HG02840 (cell line): Measurements from ENCODE around the gene MYO18B.

Experiments used
- ATAC-seq: cut with Tn5 transposase; IDR thresholded peaks from one replicate; pipeline ENCODE4 v1.9.1; 2021; ENCODE audit warnings: mild to moderate bottlenecking, moderate library complexity, moderate number of reproducible peaks; ENCODE audit not compliant: unreplicated experiment, low FRiP score

The MYO18B gene

DNA sequence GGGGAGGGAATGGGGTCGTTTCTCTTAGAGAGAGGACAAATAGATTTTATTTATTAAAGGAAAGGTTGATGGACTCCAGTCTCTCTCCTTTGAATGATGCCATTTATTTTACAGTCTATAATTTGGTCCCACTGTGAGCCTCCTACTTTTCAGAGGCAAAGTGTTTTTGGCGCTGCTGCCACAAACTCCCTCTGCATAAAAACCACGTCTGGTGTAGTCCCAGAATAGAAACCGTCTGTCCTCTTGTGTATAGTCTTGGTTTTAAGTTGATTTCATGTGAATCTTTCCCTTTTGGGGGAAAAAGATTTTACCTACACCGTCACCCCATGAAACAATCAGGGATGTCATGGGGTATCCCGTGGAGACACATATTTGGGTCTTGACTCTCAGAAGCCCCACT lies 283.6 kb downstream of the MYO18B start:
- ATAC-seq, result no peak

DNA sequence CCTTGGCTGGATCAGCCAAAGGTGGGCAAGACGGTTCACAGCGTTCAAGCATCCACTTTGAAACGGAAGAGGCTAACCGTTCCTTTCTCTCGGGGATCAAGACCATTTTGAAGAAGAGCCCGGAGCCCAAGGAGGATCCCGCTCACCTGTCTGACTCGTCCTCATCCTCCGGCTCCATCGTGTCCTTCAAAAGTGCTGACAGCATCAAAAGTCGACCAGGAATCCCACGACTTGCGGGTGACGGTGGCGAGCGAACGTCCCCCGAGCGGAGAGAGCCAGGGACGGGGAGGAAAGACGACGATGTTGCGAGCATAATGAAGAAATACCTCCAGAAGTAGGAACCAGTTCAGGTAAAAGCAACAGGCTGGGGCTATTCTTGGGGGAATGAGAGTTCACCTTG lies 285.4 kb downstream of the MYO18B start:
- ATAC-seq, result no peak

DNA sequence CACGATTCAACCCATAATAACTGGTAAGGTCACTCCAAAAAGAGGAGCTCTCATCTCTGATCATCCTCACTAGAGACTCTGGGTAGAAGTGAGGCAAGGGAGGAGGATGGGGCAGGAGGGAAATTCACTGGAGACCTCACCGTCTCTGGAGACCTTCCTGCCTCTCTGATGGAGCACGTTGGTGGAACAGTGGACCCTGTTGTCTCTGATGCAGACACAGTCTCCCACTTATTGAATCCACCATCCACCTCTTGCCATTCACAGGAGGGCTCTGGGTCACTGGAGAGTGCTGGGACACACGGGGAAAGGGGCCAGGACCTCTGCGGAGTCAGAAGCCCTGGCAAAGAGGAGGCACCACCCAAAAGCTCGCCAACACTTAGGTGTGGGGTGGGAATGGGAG lies 289.7 kb downstream of the MYO18B start:
- ATAC-seq, result no peak

DNA sequence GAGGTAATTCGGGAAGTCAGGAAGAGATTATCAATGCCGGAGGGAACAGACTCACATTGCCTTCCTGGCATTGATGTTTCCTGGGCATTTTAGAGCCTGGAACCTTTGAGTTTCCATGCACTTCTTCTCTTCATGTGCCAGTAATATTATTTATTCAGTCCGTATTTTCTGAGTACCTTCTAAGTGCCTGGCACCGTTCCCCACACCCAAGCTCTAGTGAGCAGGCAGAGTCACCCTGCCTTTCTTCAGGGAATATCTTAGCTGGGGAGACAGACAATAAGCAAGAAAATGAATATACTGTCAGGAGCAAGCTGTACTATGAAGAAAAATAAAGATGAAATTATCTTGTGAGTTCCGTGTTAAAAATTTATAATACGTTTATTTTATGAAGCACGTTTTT lies 291.1 kb downstream of the MYO18B start:
- no peak for ATAC-seq

GRCh38 chr22:26033586-26033985 lies 291.6 kb downstream of the MYO18B start:
- no peak for ATAC-seq

GRCh38 chr22:26035523-26035922 lies 293.5 kb downstream of the MYO18B start:
- no peak for ATAC-seq

GRCh38 chr22:26038365-26038764 lies 296.4 kb downstream of the MYO18B start:
- no peak for ATAC-seq

- ATAC-seq, result no peak
Observed at GRCh38 chr22:26041931-26042330, 299.9 kb downstream of the MYO18B start.

DNA sequence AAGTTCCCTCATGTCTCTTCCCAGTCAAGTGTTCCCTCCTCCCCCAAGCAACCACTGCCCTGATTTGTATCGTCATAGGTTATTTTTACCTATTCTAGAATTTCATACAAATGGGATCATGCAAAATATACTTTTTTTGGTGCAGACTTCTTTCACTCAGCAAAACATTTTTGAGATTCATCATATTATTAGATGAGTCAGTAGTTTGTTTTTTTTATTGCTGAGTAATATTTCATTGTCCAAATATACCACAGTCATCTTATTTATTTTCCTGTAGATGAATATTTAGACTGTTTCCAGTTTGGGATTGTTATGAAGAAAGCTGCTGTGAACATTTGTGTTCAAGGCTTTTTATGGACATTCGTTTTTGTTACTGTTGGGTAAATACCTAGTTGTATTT lies 301.0 kb downstream of the MYO18B start:
- ATAC-seq, result no peak

- no peak for ATAC-seq
Observed at GRCh38 chr22:26045051-26045450, 303.1 kb downstream of the MYO18B start.

- no peak for ATAC-seq
Observed at GRCh38 chr22:26045860-26046259, 303.9 kb downstream of the MYO18B start.

DNA sequence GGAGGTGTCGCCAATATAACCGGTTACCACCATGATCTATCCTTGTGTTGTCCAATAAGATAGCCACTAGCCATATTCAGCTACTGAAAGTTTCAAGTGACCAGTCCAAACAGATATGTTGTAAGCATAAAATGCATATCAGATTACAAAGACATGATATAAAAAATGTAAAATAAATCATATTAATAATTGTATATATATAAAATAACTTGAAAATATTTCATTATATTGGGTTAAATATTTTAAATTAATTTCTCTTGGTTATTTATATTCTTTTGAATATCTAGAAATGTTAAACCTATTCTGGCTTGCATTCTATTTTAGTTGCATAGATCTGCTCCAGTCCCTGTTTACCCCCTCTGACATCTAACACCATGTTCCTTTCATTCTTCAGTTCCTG lies 305.5 kb downstream of the MYO18B start:
- no peak for ATAC-seq

DNA sequence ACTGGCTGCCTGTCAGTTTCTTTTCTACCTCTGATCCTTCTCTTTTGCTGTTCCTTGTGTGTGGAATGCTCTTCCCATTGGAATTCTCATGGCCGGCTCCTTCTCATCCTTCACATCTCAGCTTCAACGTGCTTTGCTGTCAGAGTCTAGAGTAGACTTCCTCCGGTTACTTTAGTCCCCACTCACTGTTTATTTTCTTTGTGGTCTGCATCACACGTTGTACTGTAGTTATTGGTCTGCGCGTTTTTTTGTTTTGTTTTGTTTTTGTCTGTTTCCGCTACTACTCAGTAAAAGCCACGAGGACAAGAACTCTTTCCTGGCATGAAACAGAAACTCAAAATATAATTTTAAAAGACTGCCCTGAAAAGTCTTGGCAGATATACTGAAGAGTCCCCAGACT lies 305.9 kb downstream of the MYO18B start:
- no peak for ATAC-seq

DNA sequence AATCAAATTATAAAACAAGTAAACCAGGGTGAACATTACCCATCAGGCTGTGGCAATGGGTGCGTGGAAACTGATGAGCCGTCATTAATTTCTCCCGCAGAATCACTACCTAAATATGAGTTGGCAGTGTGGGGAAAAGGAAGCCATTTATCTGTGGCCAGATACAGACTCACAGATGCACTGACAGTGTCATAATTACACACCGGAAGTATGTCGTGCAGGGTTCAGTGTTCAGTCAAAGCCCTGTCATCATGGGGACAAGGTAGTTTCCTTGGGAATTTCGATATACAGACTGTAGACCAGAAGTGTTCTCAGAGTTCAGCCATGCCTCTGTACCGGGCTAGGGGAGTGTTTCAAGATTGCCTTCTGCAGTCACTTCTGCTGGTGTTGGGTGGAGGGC lies 308.1 kb downstream of the MYO18B start:
- ATAC-seq, result no peak

DNA sequence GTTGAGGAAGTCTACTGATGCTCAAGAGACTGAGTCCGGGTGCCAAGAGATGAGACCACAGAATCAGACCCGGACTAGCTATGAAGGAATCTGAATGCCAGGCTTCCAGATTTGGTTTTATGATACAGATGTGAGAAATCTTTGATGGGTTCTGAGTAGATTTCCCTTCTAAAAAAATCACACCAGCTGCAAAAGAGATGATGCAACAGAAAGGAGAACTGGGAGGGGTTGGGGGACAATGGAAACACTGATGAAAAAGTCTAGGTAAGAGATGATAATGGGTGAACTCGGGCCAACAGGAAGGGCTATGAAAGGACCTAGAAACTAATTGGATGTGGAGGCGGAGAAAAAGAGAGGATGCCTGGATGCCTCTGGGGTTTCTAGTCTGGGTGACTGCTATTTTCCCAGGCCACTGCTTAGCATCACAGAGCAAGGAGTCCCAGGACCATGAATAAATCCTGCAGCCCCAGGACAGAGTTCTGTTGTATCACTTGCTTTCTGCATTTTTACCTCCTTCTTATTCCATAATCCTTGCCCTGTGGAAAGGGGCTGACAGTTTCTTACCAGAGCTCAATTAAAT lies 311.8 kb downstream of the MYO18B start:
- ATAC-seq, result no peak

GRCh38 chr22:26054841-26055605 lies 313.0 kb downstream of the MYO18B start:
- ATAC-seq, result no peak

- no peak for ATAC-seq
Observed at GRCh38 chr22:26055693-26056092, 313.7 kb downstream of the MYO18B start.

DNA sequence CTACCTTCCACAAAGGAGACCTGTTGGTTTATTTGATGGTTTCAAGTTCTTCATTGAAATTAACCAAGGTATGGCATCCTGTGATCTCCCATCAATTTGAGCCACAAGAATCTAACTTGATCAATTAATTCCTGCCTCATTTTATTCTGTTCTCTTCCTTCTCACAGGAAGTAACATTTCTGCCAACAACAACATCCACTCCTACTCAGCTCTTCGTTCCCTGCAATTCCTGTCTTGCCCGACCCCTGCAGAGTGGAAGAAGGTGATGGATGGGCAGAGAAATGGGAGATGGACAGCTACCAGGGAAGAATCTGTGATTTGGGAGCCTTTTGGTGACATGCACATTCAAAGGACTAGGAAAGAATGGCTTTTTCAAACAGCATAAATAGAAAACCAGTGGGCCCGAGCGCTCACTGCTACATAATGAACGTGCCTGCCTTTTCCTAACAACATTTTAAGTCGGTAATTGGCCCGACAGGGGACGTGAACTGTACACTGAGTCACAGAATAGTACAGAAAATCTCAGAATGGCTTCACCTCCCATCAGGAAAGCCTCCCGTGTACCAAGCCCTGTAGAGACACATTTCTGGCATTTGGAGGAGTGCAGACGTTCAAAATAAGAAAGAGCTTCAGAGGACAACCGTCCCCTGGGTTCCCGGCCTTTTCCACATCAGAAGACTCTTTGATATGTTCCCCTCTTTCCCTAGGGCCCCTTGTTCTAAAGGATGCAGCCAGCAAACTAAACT lies 314.6 kb downstream of the MYO18B start:
- ATAC-seq, result no peak

GRCh38 chr22:26057731-26058130 lies 315.7 kb downstream of the MYO18B start:
- ATAC-seq, result no peak

DNA sequence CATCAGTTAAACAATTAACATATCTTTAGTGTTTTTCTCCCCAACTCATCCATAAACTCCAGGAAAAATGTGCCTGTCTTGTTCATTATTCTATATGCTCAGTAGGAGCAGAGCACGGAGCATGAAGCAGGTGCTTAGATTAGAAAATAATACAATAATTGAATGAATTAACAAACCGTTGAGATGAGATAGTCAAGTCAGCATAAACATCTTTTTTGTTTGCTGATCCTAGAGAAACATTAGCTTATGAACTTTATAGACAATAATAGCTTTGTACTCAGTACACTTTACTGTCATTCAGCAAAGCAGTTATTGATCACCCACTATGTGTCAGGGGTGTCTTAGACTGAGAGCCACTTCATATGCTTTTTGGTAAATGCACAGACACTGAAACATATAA lies 322.1 kb downstream of the MYO18B start:
- no peak for ATAC-seq

DNA sequence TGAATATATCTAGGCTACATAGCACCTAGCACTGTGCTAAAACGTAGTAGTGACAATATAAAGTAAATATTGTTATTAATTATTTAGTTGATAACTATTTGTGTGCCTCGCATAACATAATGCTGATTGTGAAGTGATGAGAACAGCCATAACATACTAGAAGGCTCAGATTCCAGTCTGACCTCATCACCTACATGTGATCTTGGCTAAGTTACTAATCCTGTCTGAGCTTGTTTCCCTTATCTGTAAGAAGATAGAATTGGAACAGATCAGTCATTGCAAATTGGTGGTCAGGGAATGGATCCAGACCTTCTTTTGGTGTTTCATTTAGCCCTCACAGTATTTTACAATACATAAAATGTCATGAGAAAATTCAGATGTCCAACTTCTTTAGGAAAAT lies 323.9 kb downstream of the MYO18B start:
- ATAC-seq, result no peak

GRCh38 chr22:26066534-26066933 lies 324.5 kb downstream of the MYO18B start:
- ATAC-seq, result no peak
